GM13977 (cell line): ENCODE data around the gene OSMR.
"Not testable (repeated sequence)": the region's sequence is repeated elsewhere in the genome, so short reads cannot be mapped to it uniquely, and the experiment has no call there.

Source experiments
- DNase-seq: peaks from one replicate; pipeline ENCODE4 v3.0.0; 2012; ENCODE audit warnings: low spot score
- in situ Hi-C: fragments of 300-500 bp; cut with MboI; formaldehyde crosslinking; loops from one replicate; pipeline ENCODE4 v1.12.0; 2022; ENCODE audit warnings: low sequenced_read_pairs, low pct_unique_long_range_greater_than_20kb, mixed read lengths, inconsistent platforms; ENCODE audit not compliant: unreplicated experiment
- TF ChIP-seq, protein P1 (sequence below): IDR thresholded peaks from 2 replicates; pipeline ENCODE4 v1.5.1; 2012; ENCODE audit warnings: mild to moderate bottlenecking, control low read depth; ENCODE audit not compliant: insufficient read depth; ENCODE audit errors: extremely low read depth, missing control alignments

Gene OSMR

DNA sequence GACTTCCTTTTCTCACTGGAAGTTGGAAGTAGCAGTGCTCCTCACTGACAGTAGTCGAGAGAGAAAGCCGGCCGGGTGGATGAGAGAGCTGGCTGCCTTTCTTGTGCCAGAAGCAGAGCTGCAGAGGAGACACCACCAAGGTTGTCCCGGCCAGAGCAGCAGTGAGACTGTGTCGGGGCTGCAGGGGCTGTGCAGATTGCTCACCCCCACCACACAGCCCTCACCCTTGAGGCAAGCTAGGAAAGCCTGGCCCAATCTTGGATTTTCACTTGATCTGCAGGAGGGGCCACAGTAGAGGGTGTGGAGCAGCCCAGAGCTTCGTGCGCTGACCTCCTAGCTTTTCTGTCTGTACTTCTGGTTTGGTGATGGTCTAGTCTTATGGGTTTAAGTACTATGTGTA is 9.1 kb downstream of the OSMR start:
- in situ Hi-C loops: no loop called here
- DNase-seq: no peak
- TF ChIP-seq, protein P1, sequence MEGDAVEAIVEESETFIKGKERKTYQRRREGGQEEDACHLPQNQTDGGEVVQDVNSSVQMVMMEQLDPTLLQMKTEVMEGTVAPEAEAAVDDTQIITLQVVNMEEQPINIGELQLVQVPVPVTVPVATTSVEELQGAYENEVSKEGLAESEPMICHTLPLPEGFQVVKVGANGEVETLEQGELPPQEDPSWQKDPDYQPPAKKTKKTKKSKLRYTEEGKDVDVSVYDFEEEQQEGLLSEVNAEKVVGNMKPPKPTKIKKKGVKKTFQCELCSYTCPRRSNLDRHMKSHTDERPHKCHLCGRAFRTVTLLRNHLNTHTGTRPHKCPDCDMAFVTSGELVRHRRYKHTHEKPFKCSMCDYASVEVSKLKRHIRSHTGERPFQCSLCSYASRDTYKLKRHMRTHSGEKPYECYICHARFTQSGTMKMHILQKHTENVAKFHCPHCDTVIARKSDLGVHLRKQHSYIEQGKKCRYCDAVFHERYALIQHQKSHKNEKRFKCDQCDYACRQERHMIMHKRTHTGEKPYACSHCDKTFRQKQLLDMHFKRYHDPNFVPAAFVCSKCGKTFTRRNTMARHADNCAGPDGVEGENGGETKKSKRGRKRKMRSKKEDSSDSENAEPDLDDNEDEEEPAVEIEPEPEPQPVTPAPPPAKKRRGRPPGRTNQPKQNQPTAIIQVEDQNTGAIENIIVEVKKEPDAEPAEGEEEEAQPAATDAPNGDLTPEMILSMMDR: no peak

DNA sequence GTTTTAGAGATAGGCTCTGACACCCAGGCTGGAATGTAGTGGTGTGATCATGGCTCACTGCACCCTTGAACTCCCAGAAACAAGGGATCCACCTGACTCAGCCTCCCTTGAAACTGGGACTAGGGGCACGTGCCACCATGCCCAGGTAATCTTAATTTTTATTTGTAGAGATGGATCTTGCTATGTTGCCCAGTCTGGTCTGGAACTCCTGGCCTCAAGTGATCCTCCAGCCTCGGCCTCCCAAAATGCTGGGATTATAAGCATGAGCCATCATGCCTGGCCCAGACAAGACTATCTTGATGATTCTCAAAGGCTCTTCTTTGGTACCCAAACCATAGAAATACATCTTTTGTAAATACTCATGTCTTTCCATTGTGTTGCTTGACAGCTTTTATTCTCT is 10.8 kb downstream of the OSMR start:
- TF ChIP-seq, protein P1: no peak
- in situ Hi-C loops: no loop called here
- no peak for DNase-seq

DNA sequence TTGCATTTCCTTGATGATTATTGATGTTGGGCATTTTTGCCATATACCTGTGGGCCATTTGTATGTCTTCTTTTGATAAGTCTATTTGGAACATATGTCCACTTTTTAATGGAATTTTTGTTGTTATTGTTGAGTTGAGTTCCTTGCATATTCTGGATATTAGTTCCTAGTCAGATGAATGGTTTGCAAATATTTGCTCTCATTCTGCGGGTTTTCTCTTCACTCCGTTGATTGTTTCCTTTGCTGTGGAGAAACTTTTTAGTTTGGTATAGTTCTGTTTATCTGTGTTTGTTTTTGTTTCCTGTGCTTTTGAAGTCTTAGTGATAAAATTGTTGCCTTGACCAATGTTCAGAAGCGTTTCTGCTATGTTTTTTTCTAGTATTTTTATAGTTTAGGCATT is 13.0 kb downstream of the OSMR start:
- TF ChIP-seq, protein P1: no peak
- in situ Hi-C loops: no loop called here
- DNase-seq: no peak

DNA sequence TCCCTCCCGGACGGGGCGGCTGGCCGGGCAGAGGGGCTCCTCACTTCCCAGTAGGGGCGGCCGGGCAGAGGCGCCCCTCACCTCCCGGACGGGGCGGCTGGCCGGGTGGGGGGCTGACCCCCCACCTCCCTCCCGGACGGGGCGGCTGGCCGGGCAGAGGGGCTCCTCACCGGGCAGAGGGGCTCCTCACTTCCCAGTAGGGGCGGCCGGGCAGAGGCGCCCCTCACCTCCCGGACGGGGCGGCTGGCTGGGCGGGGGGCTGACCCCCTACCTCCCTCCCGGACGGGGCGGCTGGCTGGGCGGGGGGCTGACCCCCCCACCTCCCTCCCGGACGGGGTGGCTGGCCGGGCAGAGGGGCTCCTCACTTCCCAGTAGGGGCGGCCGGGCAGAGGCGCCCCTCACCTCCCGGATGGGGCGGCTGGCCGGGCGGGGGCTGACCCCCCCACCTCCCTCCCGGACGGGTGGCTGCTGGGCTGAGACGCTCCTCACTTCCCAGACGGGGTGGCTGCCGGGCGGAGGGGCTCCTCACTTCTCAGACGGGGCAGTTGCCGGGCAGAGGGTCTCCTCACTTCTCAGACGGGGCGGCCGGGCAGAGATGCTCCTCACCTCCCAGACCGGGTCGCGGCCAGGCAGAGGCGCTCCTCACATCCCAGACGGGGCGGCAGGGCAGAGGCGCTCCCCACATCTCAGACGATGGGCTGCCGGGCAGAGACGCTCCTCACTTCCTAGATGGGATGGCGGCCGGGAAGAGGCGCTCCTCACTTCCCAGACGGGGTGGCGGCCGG is 16.4 kb downstream of the OSMR start:
- in situ Hi-C loops, DNase-seq: not testable (repeated sequence)

DNA sequence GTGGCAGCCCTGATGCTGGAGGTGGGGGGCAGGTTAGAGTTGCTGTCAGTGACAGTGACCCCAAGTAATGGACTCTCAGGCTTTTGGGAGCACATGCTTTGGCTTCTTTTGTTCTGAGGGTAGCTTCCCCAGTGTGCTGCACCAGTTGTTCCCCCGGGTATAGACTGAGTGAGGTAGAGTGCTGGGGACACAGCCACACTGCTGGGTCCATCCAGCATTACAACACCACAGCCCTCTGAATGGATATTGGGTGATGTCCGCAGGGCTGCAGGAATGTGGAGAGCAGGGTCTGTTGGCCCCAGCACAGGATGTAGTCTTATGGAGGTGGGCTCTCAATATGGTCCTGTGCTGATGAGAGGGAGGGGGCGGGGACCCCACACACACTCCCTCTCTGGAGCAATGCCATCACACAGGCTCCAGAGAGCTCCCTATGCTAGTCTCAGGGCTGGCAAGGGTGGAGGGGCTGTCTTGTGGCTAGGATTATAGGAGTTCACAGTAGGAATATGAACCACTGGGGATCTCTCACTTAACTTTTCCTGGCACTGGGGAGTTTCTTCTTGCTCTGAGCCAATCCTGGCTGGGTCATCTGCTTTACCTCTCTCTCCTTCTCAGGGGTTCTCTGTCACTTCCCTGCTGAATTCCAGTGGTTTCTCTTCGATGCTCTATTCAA is 20.7 kb downstream of the OSMR start:
- in situ Hi-C loops: no loop called here
- no peak for DNase-seq

DNA sequence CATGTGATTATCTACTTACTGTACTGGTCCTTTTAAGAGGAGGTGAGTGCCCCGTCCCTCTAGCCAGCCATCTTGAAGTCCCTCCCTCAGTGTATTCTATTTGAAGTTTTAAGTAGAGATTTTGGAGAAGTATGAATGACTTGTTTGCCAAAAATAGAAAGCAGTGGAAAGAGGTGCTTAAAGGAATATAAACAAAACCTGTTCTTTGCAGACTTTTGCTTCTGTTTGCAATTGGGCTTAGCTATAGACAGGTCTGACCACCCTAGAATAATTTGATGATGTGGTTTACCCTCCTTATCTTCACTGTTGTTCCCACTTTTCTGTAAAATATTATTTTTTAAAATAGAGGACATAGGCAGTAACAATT is 21.2 kb downstream of the OSMR start:
- no peak for DNase-seq
- in situ Hi-C loops: no loop called here
- TF ChIP-seq, protein P1: no peak

More for the DNA sequence above, 20.7 kb downstream of the OSMR start:
- TF ChIP-seq, protein P1: no peak

DNA sequence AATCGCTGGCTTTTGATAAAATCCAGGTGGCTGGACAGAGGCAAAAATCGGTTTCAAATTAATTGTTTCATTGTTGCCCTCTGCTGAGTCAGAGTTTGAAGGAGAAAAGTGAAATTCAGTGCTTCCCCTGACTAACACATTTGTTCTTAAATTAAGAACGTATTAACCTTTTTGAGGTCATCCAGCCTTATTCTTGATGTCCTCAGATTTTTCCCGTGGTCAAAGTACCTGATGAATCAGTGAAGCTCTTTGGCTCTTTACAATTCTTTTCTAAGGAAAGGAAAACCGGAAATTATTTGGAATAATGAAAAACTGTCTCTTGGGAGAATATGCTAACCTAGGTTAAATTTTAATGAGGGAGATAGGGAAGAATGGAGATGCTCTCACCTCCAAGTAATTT is 21.6 kb downstream of the OSMR start:
- in situ Hi-C loops: no loop called here
- TF ChIP-seq, protein P1: no peak
- DNase-seq: no peak
